HG02588 (cell line): Measurements from ENCODE around the gene ZNF322.
A peak's percentile ranks its signal among the peaks of the same experiment; 100 is the strongest.
"Not testable (repeated sequence)": the region's sequence is repeated elsewhere in the genome, so short reads cannot be mapped to it uniquely, and the experiment has no call there.

Experiments used
- ATAC-seq: cut with Tn5 transposase; IDR thresholded peaks from one replicate; pipeline ENCODE4 v1.9.1; 2021; ENCODE audit warnings: mild to moderate bottlenecking, moderate library complexity; ENCODE audit not compliant: unreplicated experiment

ZNF322 gene

GRCh38 chr6:26659042-26659999 is at the start of gene ZNF322:
ZNF322 (minus strand) TSS chr6:26659746; CDS start chr6:26638553, 21,193 bp downstream.
- ATAC-seq = peak; percentile 99

GRCh38 chr6:26705780-26706179 is 46.2 kb upstream of the ZNF322 start:
- not testable (repeated sequence) for ATAC-seq

GRCh38 chr6:26705352-26705751 is 45.8 kb upstream of the ZNF322 start:
- ATAC-seq = not testable (repeated sequence)

GRCh38 chr6:26701023-26701747 is 41.6 kb upstream of the ZNF322 start:
- ATAC-seq = not testable (repeated sequence)

- ATAC-seq = not testable (repeated sequence)
These were observed 38.0 kb upstream of the ZNF322 start for GRCh38 chr6:26697496-26697895.

GRCh38 chr6:26689324-26689947 is 29.9 kb upstream of the ZNF322 start:
- ATAC-seq = not testable (repeated sequence)

GRCh38 chr6:26682435-26683042 is 23.0 kb upstream of the ZNF322 start:
- not testable (repeated sequence) for ATAC-seq

GRCh38 chr6:26673287-26673686 is 13.7 kb upstream of the ZNF322 start:
- ATAC-seq = not testable (repeated sequence)

- not testable (repeated sequence) for ATAC-seq
These were observed 11.0 kb upstream of the ZNF322 start for GRCh38 chr6:26670558-26670957.

- ATAC-seq = not testable (repeated sequence)
These were observed 10.5 kb upstream of the ZNF322 start for GRCh38 chr6:26670003-26670402.

GRCh38 chr6:26660000-26660361 is 435 bp upstream of the ZNF322 start:
- ATAC-seq = peak; percentile 16

GRCh38 chr6:26657256-26657655 is 2.3 kb downstream of the ZNF322 start:
- no peak for ATAC-seq

- no peak for ATAC-seq
These were observed 6.5 kb downstream of the ZNF322 start for GRCh38 chr6:26653007-26653406.

- ATAC-seq = no peak
These were observed 8.3 kb downstream of the ZNF322 start for GRCh38 chr6:26651133-26651781.

GRCh38 chr6:26646074-26646473 is 13.5 kb downstream of the ZNF322 start:
- ATAC-seq = no peak

GRCh38 chr6:26640806-26641205 is 18.7 kb downstream of the ZNF322 start:
- no peak for ATAC-seq

- ATAC-seq = no peak
These were observed 30.2 kb downstream of the ZNF322 start for GRCh38 chr6:26629359-26629758.

- no peak for ATAC-seq
These were observed 31.7 kb downstream of the ZNF322 start for GRCh38 chr6:26627843-26628242.

GRCh38 chr6:26624557-26624956 is 35.0 kb downstream of the ZNF322 start:
- no peak for ATAC-seq

- no peak for ATAC-seq
These were observed 36.1 kb downstream of the ZNF322 start for GRCh38 chr6:26623339-26623859.
